ENCODE measurements around the gene SGSM1. TPM values are rescaled to one million over a fixed set of nuclear protein-coding genes. Genes with fewer than 3 reads are reported as not detected.

Gene SGSM1
- total RNA-seq, 1 experiment from 2014 or later = 5.1 TPM

DNA sequence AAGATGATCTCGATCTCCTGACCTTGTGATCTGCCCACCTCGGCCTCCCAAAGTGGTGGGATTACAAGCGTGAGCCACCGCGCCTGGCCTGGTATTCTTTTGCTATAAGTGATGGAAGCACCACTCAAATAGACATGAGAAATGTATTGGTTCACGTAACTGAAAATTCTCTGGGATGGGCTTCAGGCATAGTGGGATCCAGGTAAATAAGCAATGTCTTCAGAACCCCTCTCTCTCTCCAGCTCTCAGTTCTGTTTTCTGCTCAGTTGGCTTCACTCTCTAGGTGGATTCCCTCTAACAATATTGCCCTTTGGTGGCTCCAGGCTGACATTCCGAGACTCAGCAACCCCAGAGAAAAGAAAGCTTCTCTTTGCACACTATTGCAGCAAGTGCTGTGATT lies 141.4 kb downstream of the SGSM1 start:
- H3K27ac ChIP-seq (ENCODE audit: low read depth, low read length) = no peak overlapping the region
- H3K4me1 ChIP-seq (ENCODE audit: control insufficient read depth in 1 of 2, insufficient read depth in 2 of 2, low read length in 2 of 2) = peaks cover 2 to 14% of the 10 kb centered on the region in 2 experiments; a peak in 3 of 4 replicates
- no peak overlapping the region for H3K4me3 ChIP-seq (replicated peaks in 1 of 2; ENCODE audit: low read depth in 1 of 2, low read length in 2 of 2)
- H4K20me1 ChIP-seq (ENCODE audit: insufficient read depth) = no peaks in the 10 kb centered on the region
- no TSS peak for BruUV-seq (replicated peaks)
- POLR2A ChIA-PET = no interaction called here
- no peak overlapping the region for H3K4me2 ChIP-seq (ENCODE audit: low read length)
- DNase-seq (ENCODE audit: low read depth, low spot score) = no peak
- CTCF ChIA-PET = interaction anchor here (1.0 to 1.2 kb wide), 2 partner anchors 9 to 178 kb away, joined by 3 read pairs; no protein-coding TSS in a partner anchor
- H2AFZ ChIP-seq (ENCODE audit: low read depth, low read length, poor library complexity, severe bottlenecking) = no peak overlapping the region
- no peaks in the 10 kb centered on the region for H3K9me3 ChIP-seq (ENCODE audit: control insufficient read depth in 1 of 2, insufficient read depth in 1 of 2, low read depth in 1 of 2, low read length in 2 of 2)
- RAD21 ChIA-PET (ENCODE audit: low non-redundant PET in 1 of 2, low total read pairs in 2 of 2, uncharacterized antibody in 2 of 2, unreplicated experiment in 2 of 2) = no interaction called here
- no peak for TF ChIP-seq ATF3 (IDR thresholded peaks at IDR 0.05)
- TF ChIP-seq, protein P1, sequence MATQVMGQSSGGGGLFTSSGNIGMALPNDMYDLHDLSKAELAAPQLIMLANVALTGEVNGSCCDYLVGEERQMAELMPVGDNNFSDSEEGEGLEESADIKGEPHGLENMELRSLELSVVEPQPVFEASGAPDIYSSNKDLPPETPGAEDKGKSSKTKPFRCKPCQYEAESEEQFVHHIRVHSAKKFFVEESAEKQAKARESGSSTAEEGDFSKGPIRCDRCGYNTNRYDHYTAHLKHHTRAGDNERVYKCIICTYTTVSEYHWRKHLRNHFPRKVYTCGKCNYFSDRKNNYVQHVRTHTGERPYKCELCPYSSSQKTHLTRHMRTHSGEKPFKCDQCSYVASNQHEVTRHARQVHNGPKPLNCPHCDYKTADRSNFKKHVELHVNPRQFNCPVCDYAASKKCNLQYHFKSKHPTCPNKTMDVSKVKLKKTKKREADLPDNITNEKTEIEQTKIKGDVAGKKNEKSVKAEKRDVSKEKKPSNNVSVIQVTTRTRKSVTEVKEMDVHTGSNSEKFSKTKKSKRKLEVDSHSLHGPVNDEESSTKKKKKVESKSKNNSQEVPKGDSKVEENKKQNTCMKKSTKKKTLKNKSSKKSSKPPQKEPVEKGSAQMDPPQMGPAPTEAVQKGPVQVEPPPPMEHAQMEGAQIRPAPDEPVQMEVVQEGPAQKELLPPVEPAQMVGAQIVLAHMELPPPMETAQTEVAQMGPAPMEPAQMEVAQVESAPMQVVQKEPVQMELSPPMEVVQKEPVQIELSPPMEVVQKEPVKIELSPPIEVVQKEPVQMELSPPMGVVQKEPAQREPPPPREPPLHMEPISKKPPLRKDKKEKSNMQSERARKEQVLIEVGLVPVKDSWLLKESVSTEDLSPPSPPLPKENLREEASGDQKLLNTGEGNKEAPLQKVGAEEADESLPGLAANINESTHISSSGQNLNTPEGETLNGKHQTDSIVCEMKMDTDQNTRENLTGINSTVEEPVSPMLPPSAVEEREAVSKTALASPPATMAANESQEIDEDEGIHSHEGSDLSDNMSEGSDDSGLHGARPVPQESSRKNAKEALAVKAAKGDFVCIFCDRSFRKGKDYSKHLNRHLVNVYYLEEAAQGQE (IDR thresholded peaks at IDR 0.05; ENCODE audit: low read depth) = no peak
- no peaks in the 10 kb centered on the region for H3K79me2 ChIP-seq (ENCODE audit: insufficient read depth, low read length)
- no peaks in the 10 kb centered on the region for H3K36me3 ChIP-seq (ENCODE audit: control insufficient read depth in 1 of 2, insufficient read depth in 2 of 2, low read length in 2 of 2)
- intact Hi-C loops (cut with micrococcal nuclease) = no loop called here
- no peak overlapping the region for H3K9ac ChIP-seq (ENCODE audit: low read length)
- no peaks in the 10 kb centered on the region for H3K27me3 ChIP-seq (ENCODE audit: insufficient read depth, low read length)
- ATAC-seq = no peak
- H3K9me2 ChIP-seq (ENCODE audit: insufficient read depth) = no peaks in the 10 kb centered on the region

DNA sequence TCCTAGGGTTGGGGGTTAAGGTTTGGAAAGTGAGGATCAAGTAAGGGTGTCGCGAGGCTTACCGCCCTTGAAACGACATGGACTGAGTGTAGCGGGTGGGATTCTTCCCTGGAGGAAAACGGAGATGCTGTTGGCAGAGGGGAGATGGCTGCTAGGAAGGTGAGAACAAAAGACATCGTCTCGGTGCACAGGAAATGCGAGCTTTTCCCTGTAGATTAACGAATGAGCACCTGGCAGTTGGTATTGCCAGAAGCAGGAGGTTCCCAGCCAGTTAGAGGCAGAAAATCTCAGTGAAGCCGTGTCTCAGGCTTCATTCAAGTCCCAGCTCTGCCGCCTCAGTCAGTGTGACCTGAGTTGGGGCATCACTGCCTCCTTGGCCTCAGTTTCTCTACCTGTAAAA lies 141.9 kb downstream of the SGSM1 start:
- Histone ChIP-seq H3K4me1 (ENCODE audit: control insufficient read depth in 1 of 2, insufficient read depth in 2 of 2, low read length in 2 of 2) (peaks cover 2 to 14% of the 10 kb centered on the region in 2 experiments; a peak in 3 of 4 replicates), H3K27ac (ENCODE audit: low read depth, low read length) (no peak overlapping the region), H3K4me3 (replicated peaks in 1 of 2; ENCODE audit: low read depth in 1 of 2, low read length in 2 of 2) (no peak overlapping the region), H3K9me3 (ENCODE audit: control insufficient read depth in 1 of 2, insufficient read depth in 1 of 2, low read depth in 1 of 2, low read length in 2 of 2) (no peaks in the 10 kb centered on the region), H2AFZ (ENCODE audit: low read depth, low read length, poor library complexity, severe bottlenecking) (no peak overlapping the region), H3K27me3 (ENCODE audit: insufficient read depth, low read length) (no peaks in the 10 kb centered on the region), H4K20me1 (ENCODE audit: insufficient read depth) (no peaks in the 10 kb centered on the region), H3K9me2 (ENCODE audit: insufficient read depth) (no peaks in the 10 kb centered on the region), H3K9ac (ENCODE audit: low read length) (no peak overlapping the region), H3K36me3 (ENCODE audit: control insufficient read depth in 1 of 2, insufficient read depth in 2 of 2, low read length in 2 of 2) (no peaks in the 10 kb centered on the region), H3K79me2 (ENCODE audit: insufficient read depth, low read length) (peaks cover under 1% of the 10 kb centered on the region; the same call in 1 of the 2 replicates), H3K4me2 (ENCODE audit: low read length) (no peak overlapping the region)
- ATAC-seq (no peak), DNase-seq (ENCODE audit: low read depth, low spot score) (no peak)
- BruUV-seq (replicated peaks) = no TSS peak
- POLR2A ChIA-PET = no interaction called here
- intact Hi-C loops (cut with micrococcal nuclease) = no loop called here
- CTCF ChIA-PET = interaction anchor here (1.0 to 1.2 kb wide), 2 partner anchors 9 to 179 kb away, joined by 3 read pairs; no protein-coding TSS in a partner anchor
- RAD21 ChIA-PET (ENCODE audit: low non-redundant PET in 1 of 2, low total read pairs in 2 of 2, uncharacterized antibody in 2 of 2, unreplicated experiment in 2 of 2) = no interaction called here
- TF ChIP-seq, protein P2, sequence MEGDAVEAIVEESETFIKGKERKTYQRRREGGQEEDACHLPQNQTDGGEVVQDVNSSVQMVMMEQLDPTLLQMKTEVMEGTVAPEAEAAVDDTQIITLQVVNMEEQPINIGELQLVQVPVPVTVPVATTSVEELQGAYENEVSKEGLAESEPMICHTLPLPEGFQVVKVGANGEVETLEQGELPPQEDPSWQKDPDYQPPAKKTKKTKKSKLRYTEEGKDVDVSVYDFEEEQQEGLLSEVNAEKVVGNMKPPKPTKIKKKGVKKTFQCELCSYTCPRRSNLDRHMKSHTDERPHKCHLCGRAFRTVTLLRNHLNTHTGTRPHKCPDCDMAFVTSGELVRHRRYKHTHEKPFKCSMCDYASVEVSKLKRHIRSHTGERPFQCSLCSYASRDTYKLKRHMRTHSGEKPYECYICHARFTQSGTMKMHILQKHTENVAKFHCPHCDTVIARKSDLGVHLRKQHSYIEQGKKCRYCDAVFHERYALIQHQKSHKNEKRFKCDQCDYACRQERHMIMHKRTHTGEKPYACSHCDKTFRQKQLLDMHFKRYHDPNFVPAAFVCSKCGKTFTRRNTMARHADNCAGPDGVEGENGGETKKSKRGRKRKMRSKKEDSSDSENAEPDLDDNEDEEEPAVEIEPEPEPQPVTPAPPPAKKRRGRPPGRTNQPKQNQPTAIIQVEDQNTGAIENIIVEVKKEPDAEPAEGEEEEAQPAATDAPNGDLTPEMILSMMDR (IDR thresholded peaks at IDR 0.05 in 2 of 3, conservative IDR thresholded peaks at IDR 0.05 in 1 of 3; ENCODE audit: borderline replicate concordance in 1 of 3, insufficient read depth in 1 of 3, low read depth in 2 of 3, low read length in 2 of 3) = no peak
- TF ChIP-seq CBX3 (IDR thresholded peaks at IDR 0.05; ENCODE audit: low read depth) (no peak), TCF7L2 (IDR thresholded peaks at IDR 0.05; ENCODE audit: borderline replicate concordance, extremely low read depth, insufficient read depth, insufficient read length) (no peak), JUND (IDR thresholded peaks at IDR 0.05) (no peak), CEBPB (IDR thresholded peaks at IDR 0.05; ENCODE audit: low read depth) (no peak), POLR2AphosphoS5 (IDR thresholded peaks at IDR 0.05; ENCODE audit: low read depth, low read length) (no peak), SP1 (IDR thresholded peaks at IDR 0.05; ENCODE audit: low read depth) (no peak), RAD21 (IDR thresholded peaks at IDR 0.05; ENCODE audit: low read depth) (no peak)
- TF ChIP-seq, protein P1 (IDR thresholded peaks at IDR 0.05; ENCODE audit: low read depth) = no peak
